Measurements from ENCODE around the gene TCF4. TPM values are rescaled to one million over a fixed set of nuclear protein-coding genes. Genes with fewer than 3 reads are reported as not detected.

Gene TCF4
- total RNA-seq, 6 donors from 2014 or later, result 70.6 to 115 (median 92.4) TPM

GRCh38 chr18:55385770-55386169 is 202.2 kb downstream of the TCF4 start:
- ATAC-seq (ENCODE audit: low FRiP score in 2 of 2) (no peak), DNase-seq (no peak)
- no peak overlapping the region for H3K4me3 ChIP-seq
- no peaks in the 10 kb centered on the region for H3K36me3 ChIP-seq
- H3K27ac ChIP-seq, result no peak overlapping the region
- WGBS, 2 donors, result 89 to 96% methylated on average over 3 to 4 of the region's 4 CpGs
- peaks cover 10 to 16% (median 15%) of the 10 kb centered on the region in 4 donors for H3K4me1 ChIP-seq
- TF ChIP-seq CTCF (IDR thresholded peaks at IDR 0.05) (no peak), POLR2AphosphoS5 (IDR thresholded peaks at IDR 0.05) (no peak), EP300 (IDR thresholded peaks at IDR 0.05) (no peak), POLR2A (IDR thresholded peaks at IDR 0.05) (no peak)
- H3K9me3 ChIP-seq, result peaks cover 0 to 5% (median 4%) of the 10 kb centered on the region in 4 donors
- H3K27me3 ChIP-seq, result no peaks in the 10 kb centered on the region

GRCh38 chr18:55384551-55385275 is 203.3 kb downstream of the TCF4 start:
- 74 to 77% methylated on average over 4 of the region's 4 CpGs for WGBS, 2 donors

GRCh38 chr18:55384115-55384514 is 203.9 kb downstream of the TCF4 start:
- TF ChIP-seq CTCF (IDR thresholded peaks at IDR 0.05) (no peak), EP300 (IDR thresholded peaks at IDR 0.05) (no peak), POLR2A (IDR thresholded peaks at IDR 0.05) (no peak), POLR2AphosphoS5 (IDR thresholded peaks at IDR 0.05) (no peak)
- H3K36me3 ChIP-seq, result no peaks in the 10 kb centered on the region
- WGBS, 2 donors, result 94 to 96% methylated on average over 3 to 4 of the region's 4 CpGs
- no peak overlapping the region for H3K4me3 ChIP-seq
- no peaks in the 10 kb centered on the region for H3K27me3 ChIP-seq
- H3K4me1 ChIP-seq, result peaks cover 10 to 16% (median 15%) of the 10 kb centered on the region in 4 donors
- H3K9me3 ChIP-seq, result peaks cover 0 to 5% (median 4%) of the 10 kb centered on the region in 4 donors
- no peak for DNase-seq
- ATAC-seq (ENCODE audit: low FRiP score in 2 of 2), result no peak
- no peak overlapping the region for H3K27ac ChIP-seq

More at GRCh38 chr18:55384551-55385275, 203.3 kb downstream of the TCF4 start:
- TF ChIP-seq POLR2A (IDR thresholded peaks at IDR 0.05) (no peak), EP300 (IDR thresholded peaks at IDR 0.05) (no peak), CTCF (IDR thresholded peaks at IDR 0.05) (peak in 5 of 6 experiments; percentile 22 to 47 (median 34)), POLR2AphosphoS5 (IDR thresholded peaks at IDR 0.05) (no peak)
- ATAC-seq (ENCODE audit: low FRiP score in 2 of 2) (no peak), DNase-seq (no peak)
- Histone ChIP-seq H3K9me3 (peaks cover 0 to 5% (median 4%) of the 10 kb centered on the region in 4 donors), H3K4me1 (peaks cover 10 to 16% (median 15%) of the 10 kb centered on the region in 4 donors), H3K27me3 (no peaks in the 10 kb centered on the region), H3K4me3 (no peak overlapping the region), H3K27ac (peak overlapping the region in 1 of 4 donors; percentile 53), H3K36me3 (no peaks in the 10 kb centered on the region)

GRCh38 chr18:55382277-55382805 is 205.7 kb downstream of the TCF4 start:
- no peaks in the 10 kb centered on the region for H3K36me3 ChIP-seq
- WGBS, 2 donors, result 79 to 89% methylated on average over 2 of the region's 2 CpGs
- DNase-seq (no peak), ATAC-seq (ENCODE audit: low FRiP score in 2 of 2) (no peak)
- peaks cover 0 to 5% (median 4%) of the 10 kb centered on the region in 4 donors for H3K9me3 ChIP-seq
- no peak for TF ChIP-seq CTCF (IDR thresholded peaks at IDR 0.05)
- TF ChIP-seq POLR2A (IDR thresholded peaks at IDR 0.05), result no peak
- TF ChIP-seq POLR2AphosphoS5 (IDR thresholded peaks at IDR 0.05), result no peak
- TF ChIP-seq EP300 (IDR thresholded peaks at IDR 0.05), result no peak
- H3K27ac ChIP-seq, result no peak overlapping the region
- H3K4me1 ChIP-seq, result peaks cover 1 to 8% (median 6%) of the 10 kb centered on the region in 4 donors
- H3K4me3 ChIP-seq, result no peak overlapping the region
- H3K27me3 ChIP-seq, result no peaks in the 10 kb centered on the region

Data from upper lobe of left lung (tissue), 6 donors.